ENCODE results near the gene PSMC5. TPM values are rescaled to one million over a fixed set of nuclear protein-coding genes. Genes with fewer than 3 reads are reported as not detected.
"Not testable (repeated sequence)": the region's sequence is repeated elsewhere in the genome, so short reads cannot be mapped to it uniquely, and the experiment has no call there.

Gene PSMC5
- total RNA-seq, 1 donor from 2014 or later: 199 TPM

GRCh38 chr17:63837962-63838600 is 10.8 kb downstream of the PSMC5 start:
- Mint-ChIP-seq H3K36me3 (ENCODE audit: low read depth) (peaks cover 33% of the 10 kb centered on the region), H3K27ac (no peak overlapping the region)
- intact Hi-C loops (cut with micrococcal nuclease): no loop called here

GRCh38 chr17:63838631-63839171 is 11.5 kb downstream of the PSMC5 start:
- H3K27ac Mint-ChIP-seq: no peak overlapping the region
- H3K4me3 Mint-ChIP-seq: peak overlapping the region; percentile 55
- H3K9me3 Mint-ChIP-seq: no peaks in the 10 kb centered on the region
- intact Hi-C loops (cut with micrococcal nuclease): no loop called here
- no peak for DNase-seq
- H3K36me3 Mint-ChIP-seq (ENCODE audit: low read depth): peaks cover 27% of the 10 kb centered on the region
- H3K4me1 Mint-ChIP-seq: peaks cover 29% of the 10 kb centered on the region
- no peaks in the 10 kb centered on the region for H3K27me3 Mint-ChIP-seq

More at GRCh38 chr17:63837962-63838600, 10.8 kb downstream of the PSMC5 start:
- Mint-ChIP-seq H3K27me3 (no peaks in the 10 kb centered on the region), H3K4me3 (no peak overlapping the region), H3K4me1 (peaks cover 26% of the 10 kb centered on the region), H3K9me3 (no peaks in the 10 kb centered on the region)
- DNase-seq: no peak

- peaks cover 26% of the 10 kb centered on the region for H3K4me1 Mint-ChIP-seq
- H3K4me3 Mint-ChIP-seq: peak overlapping the region; percentile 98
- no peaks in the 10 kb centered on the region for H3K9me3 Mint-ChIP-seq
- intact Hi-C loops (cut with micrococcal nuclease): loop anchor here (5.0 kb wide), 2 partner anchors 288 to 307 kb away; partner anchors contain the start of gene DCAF7
- H3K27me3 Mint-ChIP-seq: no peaks in the 10 kb centered on the region
- H3K27ac Mint-ChIP-seq: peak overlapping the region; percentile 93
- peaks cover 13% of the 10 kb centered on the region for H3K36me3 Mint-ChIP-seq (ENCODE audit: low read depth)
- no peak for DNase-seq
Measured at GRCh38 chr17:63840591-63841349, 13.5 kb downstream of the PSMC5 start.

GRCh38 chr17:63841350-63842172 is 14.3 kb downstream of the PSMC5 start:
- H3K36me3 Mint-ChIP-seq (ENCODE audit: low read depth): peaks cover 8% of the 10 kb centered on the region
- peak; percentile 74 for DNase-seq
- no peaks in the 10 kb centered on the region for H3K27me3 Mint-ChIP-seq
- H3K4me1 Mint-ChIP-seq: peaks cover 26% of the 10 kb centered on the region
- intact Hi-C loops (cut with micrococcal nuclease): loop anchor here (1.0 to 5.0 kb wide), 5 partner anchors 68 to 306 kb away; partner anchors contain the start of genes CCDC47, DCAF7 and ERN1
- H3K4me3 Mint-ChIP-seq: peak overlapping the region; percentile 98
- H3K27ac Mint-ChIP-seq: peak overlapping the region; percentile 93
- no peaks in the 10 kb centered on the region for H3K9me3 Mint-ChIP-seq

- H3K9me3 Mint-ChIP-seq: no peaks in the 10 kb centered on the region
- H3K27me3 Mint-ChIP-seq: no peaks in the 10 kb centered on the region
- peaks cover 26% of the 10 kb centered on the region for H3K4me1 Mint-ChIP-seq
- intact Hi-C loops (cut with micrococcal nuclease): loop anchor here (1.0 to 5.0 kb wide), 5 partner anchors 69 to 305 kb away; partner anchors contain the start of genes CCDC47, DCAF7 and ERN1
- peaks cover 6% of the 10 kb centered on the region for H3K36me3 Mint-ChIP-seq (ENCODE audit: low read depth)
- H3K4me3 Mint-ChIP-seq: peak overlapping the region; percentile 98
- peak overlapping the region; percentile 93 for H3K27ac Mint-ChIP-seq
- no peak for DNase-seq
Measured at GRCh38 chr17:63842173-63842539, 14.9 kb downstream of the PSMC5 start.

GRCh38 chr17:63842540-63843386 is 15.5 kb downstream of the PSMC5 start, which contains the start of gene SMARCD2:
Gene SMARCD2 (minus strand): TSS chr17:63842685. CDS start chr17:63842674, 11 bp downstream.
- intact Hi-C loops (cut with micrococcal nuclease): loop anchor here (1.0 to 5.0 kb wide), 8 partner anchors 15 to 663 kb away; partner anchors contain the start of genes CCDC47, DCAF7, ERN1 and FTSJ3
- H3K9me3 Mint-ChIP-seq: peaks cover 2% of the 10 kb centered on the region
- peak within 1 kb of the TSS; percentile 93 for H3K27ac Mint-ChIP-seq
- H3K36me3 Mint-ChIP-seq (ENCODE audit: low read depth): peaks cover 6% of the 10 kb centered on the region
- peak; percentile 99 for DNase-seq
- peaks cover 27% of the 10 kb centered on the region for H3K4me1 Mint-ChIP-seq
- H3K27me3 Mint-ChIP-seq: no peaks in the 10 kb centered on the region
- peak within 1 kb of the TSS; percentile 98 for H3K4me3 Mint-ChIP-seq

GRCh38 chr17:63843387-63843888 is 16.2 kb downstream of the PSMC5 start:
- peaks cover 10% of the 10 kb centered on the region for H3K36me3 Mint-ChIP-seq (ENCODE audit: low read depth)
- peak overlapping the region; percentile 98 for H3K4me3 Mint-ChIP-seq
- H3K27ac Mint-ChIP-seq: peak overlapping the region; percentile 93
- H3K9me3 Mint-ChIP-seq, H3K27me3 Mint-ChIP-seq: not testable (repeated sequence)
- intact Hi-C loops (cut with micrococcal nuclease): loop anchor here (1.0 to 5.0 kb wide), 7 partner anchors 16 to 662 kb away; partner anchors contain the start of genes DCAF7, ERN1, FTSJ3 and PSMC5
- H3K4me1 Mint-ChIP-seq: peaks cover 33% of the 10 kb centered on the region
- DNase-seq: peak; percentile 78

- Mint-ChIP-seq H3K27me3 (no peaks in the 10 kb centered on the region), H3K4me3 (peak overlapping the region; percentile 98), H3K4me1 (peaks cover 37% of the 10 kb centered on the region), H3K27ac (peak overlapping the region; percentile 93), H3K36me3 (ENCODE audit: low read depth) (peaks cover 12% of the 10 kb centered on the region), H3K9me3 (peaks cover 10% of the 10 kb centered on the region)
- intact Hi-C loops (cut with micrococcal nuclease): loop anchor here (1.0 to 5.0 kb wide), 7 partner anchors 17 to 661 kb away; partner anchors contain the start of genes DCAF7, ERN1, FTSJ3 and PSMC5
- no peak for DNase-seq
Measured at GRCh38 chr17:63843910-63844677, 16.9 kb downstream of the PSMC5 start.

GRCh38 chr17:63845509-63845908 is 18.3 kb downstream of the PSMC5 start:
- H3K36me3 Mint-ChIP-seq (ENCODE audit: low read depth): peaks cover 10% of the 10 kb centered on the region
- H3K9me3 Mint-ChIP-seq: peaks cover 11% of the 10 kb centered on the region
- H3K4me1 Mint-ChIP-seq: peaks cover 38% of the 10 kb centered on the region
- H3K27ac Mint-ChIP-seq: no peak overlapping the region
- DNase-seq: no peak
- no peak overlapping the region for H3K4me3 Mint-ChIP-seq
- H3K27me3 Mint-ChIP-seq: peaks cover 2% of the 10 kb centered on the region
- intact Hi-C loops (cut with micrococcal nuclease): no loop called here

GRCh38 chr17:63847525-63848249 is 20.5 kb downstream of the PSMC5 start:
- H3K9me3 Mint-ChIP-seq: peaks cover 11% of the 10 kb centered on the region
- no peak for DNase-seq
- intact Hi-C loops (cut with micrococcal nuclease): no loop called here

More at GRCh38 chr17:63847525-63848249, 20.5 kb downstream of the PSMC5 start:
- H3K36me3 Mint-ChIP-seq (ENCODE audit: low read depth): peaks cover 7% of the 10 kb centered on the region
- H3K27me3 Mint-ChIP-seq: peaks cover 8% of the 10 kb centered on the region
- H3K4me3 Mint-ChIP-seq: peak overlapping the region; percentile 91
- peak overlapping the region; percentile 75 for H3K27ac Mint-ChIP-seq
- peaks cover 28% of the 10 kb centered on the region for H3K4me1 Mint-ChIP-seq

All from activated CD4-positive, alpha-beta T cell treated with anti-CD3 and anti-CD28 coated beads, Interleukin-2, amount 10 ng/mL, durations not matched to agents 24 days and 14 days (primary cell).